NT2/D1 (cell line): ENCODE measurements around the gene SLC34A2.

Experiments used
- SUZ12 ChIP-seq: IDR thresholded peaks from 2 replicates; pipeline ENCODE4 v1.6.1; 2011; ENCODE audit not compliant: insufficient read length, insufficient read depth; ENCODE audit errors: extremely low read depth
- ZNF274 ChIP-seq: IDR thresholded peaks from 2 replicates; pipeline ENCODE4 v1.6.1; 2011; ENCODE audit warnings: mild to moderate bottlenecking, low read depth, low read length

GRCh38 chr4:25696409-25696808 lies 40.8 kb downstream of the SLC34A2 start:
- TF ChIP-seq SUZ12, result no peak
- TF ChIP-seq ZNF274, result no peak
